Activated T-helper 1 cell treated with anti-CD3 and anti-CD28 coated beads, Interleukin-2, amount 50 U/mL, for 16 hours (primary cell): ENCODE data around the gene SUPT6H.
"Not testable (repeated sequence)": the region's sequence is repeated elsewhere in the genome, so short reads cannot be mapped to it uniquely, and the experiment has no call there.

Experiments used
- DNase-seq, 2 donors: peaks; one replicate each; pipeline ENCODE4 v3.0.0-alpha.2; 2020; ENCODE audit warnings: low read depth in 1 of 2, low spot score in 1 of 2

The SUPT6H gene

GRCh38 chr17:28646039-28646754 is 15.8 kb upstream of the SUPT6H start:
- DNase-seq = no peak

GRCh38 chr17:28648698-28649097 is 13.3 kb upstream of the SUPT6H start:
- DNase-seq = no peak

- no peak for DNase-seq
These were observed 6.8 kb upstream of the SUPT6H start for GRCh38 chr17:28655160-28655559.

DNA sequence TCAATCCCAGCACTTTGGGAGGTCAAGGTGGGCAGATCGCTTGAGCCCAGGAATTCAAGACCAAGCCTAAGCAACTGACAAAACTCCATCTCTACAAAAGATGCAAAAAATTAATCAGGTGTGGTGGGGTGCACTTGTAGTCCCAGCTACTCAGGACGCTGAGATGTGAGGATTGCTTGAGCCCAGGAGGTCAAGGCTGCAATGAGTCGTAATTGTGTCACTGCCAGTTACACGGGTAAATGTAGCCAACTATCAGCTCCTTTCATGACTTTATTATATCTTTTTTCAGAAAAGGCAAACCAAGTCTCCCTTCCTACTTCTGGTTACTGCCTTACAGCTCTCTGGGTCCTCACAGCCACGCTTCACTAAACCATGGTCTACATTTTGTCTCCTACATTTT is 4.2 kb upstream of the SUPT6H start:
- no peak for DNase-seq

DNA sequence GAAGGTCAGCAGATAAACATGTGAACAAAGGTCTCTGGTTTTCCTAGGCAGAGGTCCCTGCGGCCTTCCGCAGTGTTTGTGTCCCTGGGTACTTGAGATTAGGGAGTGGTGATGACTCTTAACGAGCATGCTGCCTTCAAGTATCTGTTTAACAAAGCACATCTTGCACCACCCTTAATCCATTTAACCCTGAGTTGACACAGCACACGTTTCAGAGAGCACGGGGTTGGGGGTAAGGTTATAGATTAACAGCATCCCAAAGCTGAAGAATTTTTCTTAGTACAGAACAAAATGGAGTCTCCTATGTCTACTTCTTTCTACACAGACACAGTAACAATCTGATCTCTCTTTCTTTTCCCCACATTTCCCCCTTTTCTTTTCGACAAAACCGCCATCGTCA is 3.7 kb upstream of the SUPT6H start:
- DNase-seq = not testable (repeated sequence)

DNA sequence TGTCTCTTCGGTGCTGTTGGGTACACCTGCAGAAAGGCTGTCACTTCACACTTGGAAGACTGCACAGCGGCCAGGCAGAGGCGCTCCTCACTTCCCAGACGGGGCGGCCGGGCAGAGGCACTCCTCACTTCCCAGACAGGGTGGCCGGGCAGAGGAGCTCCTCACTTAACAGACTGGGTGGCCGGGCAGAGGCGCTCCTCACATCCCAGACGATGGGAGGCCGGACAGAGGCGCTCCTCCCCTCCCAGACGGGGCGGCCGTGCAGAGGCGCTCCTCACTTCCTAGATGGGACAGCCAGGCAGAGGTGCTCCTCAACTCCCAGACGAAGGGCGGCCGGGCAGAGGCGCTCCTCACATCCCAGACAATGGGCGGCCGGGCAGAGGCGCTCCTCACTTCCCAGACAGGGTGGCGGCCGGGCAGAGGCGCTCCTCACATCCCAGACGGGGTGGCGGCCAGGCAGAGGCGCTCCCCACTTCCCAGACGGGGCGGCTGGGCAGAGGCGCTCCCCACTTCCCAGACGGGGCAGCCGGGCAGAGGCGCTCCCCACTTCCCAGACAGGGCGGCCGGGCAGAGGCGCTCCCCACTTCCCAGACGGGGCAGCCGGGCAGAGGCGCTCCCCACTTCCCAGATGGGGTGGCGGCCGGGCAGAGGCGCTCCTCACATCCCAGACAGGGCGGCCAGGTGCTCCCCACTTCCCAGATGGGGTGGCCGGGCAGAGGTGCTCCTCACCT is 3.1 kb upstream of the SUPT6H start:
- DNase-seq = not testable (repeated sequence)

DNA sequence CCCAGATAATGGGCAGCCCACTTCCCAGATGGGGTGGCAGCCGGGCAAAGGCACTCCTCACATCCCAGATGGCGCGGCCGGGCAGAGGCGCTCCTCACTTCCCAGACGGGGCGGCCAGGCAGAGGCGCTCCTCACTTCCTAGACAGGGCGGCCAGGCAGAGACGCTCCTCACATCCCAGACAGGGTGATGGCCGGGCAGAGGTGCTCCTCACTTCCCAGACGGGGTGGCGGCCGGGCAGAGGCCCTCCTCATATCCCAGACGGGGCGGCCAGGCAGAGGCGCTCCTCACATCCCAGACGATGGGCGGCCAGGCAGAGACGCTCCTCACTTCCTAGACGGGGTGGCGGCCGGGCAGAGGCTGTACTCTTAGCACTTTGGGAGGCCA is 2.5 kb upstream of the SUPT6H start:
- not testable (repeated sequence) for DNase-seq

GRCh38 chr17:28662527-28662829 is 473 bp downstream of the SUPT6H start:
- DNase-seq = no peak

- DNase-seq = no peak
These were observed 1.7 kb downstream of the SUPT6H start for GRCh38 chr17:28663723-28664122.

DNA sequence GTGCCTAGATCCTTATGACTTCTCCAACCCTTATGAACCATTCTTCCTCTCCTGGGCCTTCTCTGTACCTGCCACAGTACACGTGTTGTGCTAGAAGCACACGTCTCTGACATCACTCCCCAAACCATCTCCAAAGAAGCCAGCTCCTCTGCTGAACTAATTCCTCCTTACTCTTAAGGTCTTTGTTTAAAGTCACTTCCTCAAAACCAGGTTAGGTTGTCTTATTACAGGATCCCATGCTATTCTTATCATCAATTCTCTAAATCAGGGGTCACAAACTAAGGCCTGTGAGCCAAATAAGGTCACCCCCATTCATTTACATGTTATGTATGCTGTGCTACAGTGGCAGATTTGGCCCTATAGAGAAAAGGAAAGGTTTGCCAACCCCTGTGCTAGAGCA is 4.0 kb downstream of the SUPT6H start:
- DNase-seq = no peak

DNA sequence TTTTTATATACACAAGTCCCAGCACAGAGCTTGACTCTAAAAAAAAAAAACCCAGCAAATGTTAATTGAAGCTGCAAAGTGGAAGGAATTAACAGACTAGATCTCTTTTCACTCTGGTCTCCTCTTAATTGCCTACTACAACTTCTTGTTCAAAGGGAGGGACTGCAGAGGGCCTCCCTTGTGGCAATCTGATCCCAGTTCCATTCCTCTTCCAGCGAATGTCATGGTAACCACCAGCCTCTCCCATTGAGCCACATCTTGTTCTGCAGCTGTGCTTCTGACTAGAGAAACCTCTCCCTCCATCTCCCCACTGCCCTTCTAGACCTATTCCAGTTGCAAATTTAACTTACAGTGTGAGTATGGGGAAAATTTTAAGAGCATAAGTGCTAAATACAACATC is 5.9 kb downstream of the SUPT6H start:
- no peak for DNase-seq

DNA sequence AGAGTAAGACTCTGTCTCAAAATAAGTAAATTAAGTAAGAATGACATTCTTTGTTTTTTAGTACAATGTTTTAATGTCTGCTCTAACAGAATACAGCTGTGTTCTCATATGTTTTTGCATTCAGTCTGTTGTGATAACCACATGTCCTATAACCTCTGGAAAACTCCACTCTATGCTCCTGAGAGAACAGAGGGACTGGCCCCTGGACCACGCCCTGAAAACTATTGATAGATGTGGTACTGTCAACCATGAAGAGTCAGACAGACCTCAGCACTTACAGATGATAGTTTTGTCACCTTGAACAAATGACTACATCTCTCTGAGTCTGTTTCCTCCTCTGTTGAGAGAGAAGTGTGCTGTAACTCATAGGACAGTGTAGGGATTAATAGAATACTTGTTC is 7.9 kb downstream of the SUPT6H start:
- DNase-seq = no peak

GRCh38 chr17:28675490-28675889 is 13.5 kb downstream of the SUPT6H start:
- DNase-seq = no peak

DNA sequence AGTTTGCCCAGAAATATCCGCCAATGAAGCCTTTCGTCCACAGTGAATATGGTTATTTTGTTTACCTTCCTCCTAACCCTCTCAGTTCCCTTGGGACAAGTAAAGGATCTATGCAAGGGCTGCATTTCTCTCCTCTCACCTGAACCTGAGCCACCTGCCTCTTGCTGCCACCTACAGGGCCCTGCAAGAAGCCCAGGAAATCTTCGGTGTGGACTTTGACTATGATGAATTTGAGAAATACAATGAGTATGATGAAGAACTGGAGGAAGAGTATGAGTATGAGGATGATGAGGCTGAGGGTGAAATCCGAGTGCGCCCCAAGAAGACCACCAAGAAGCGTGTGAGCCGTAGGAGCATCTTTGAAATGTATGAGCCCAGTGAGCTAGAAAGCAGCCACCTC is 14.0 kb downstream of the SUPT6H start:
- DNase-seq = no peak

DNA sequence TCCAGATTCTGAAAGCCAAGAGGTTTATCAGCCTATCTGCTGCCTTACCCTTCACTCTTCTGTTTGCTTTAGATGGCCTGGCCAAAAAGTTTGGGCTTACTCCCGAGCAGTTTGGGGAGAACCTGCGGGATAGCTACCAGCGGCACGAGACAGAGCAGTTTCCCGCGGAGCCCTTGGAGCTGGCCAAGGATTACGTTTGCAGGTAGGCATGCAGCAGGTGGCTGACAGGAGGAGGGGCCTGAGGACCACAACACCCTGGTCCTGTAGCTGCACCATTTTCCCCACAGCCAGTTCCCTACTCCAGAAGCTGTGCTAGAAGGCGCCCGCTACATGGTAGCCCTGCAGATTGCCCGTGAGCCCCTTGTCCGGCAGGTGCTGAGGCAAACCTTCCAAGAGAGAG is 20.6 kb downstream of the SUPT6H start:
- DNase-seq = no peak

GRCh38 chr17:28684963-28685362 is 23.0 kb downstream of the SUPT6H start:
- DNase-seq = no peak

DNA sequence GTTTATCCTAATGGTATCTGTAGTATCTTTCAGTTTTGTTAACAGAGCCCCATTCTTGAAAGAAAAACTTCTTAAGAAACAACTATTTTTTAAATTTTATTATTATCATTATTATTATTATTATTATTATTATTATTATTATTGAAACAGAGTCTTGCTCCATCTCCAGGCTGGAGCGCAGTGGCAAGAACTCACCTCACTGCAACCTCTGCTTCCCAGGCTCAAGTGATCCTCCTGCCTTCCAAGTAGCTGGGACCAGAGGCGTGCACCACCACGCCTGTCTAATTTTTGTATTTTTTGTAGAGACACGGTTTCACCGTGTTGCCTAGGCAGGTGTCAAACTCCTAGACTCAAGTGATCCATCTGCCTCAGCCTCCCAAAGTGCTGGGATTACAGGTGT is 23.4 kb downstream of the SUPT6H start:
- DNase-seq = no peak

- DNase-seq = no peak
These were observed 24.3 kb downstream of the SUPT6H start for GRCh38 chr17:28686296-28686695.

GRCh38 chr17:28688481-28688880 is 26.5 kb downstream of the SUPT6H start:
- no peak for DNase-seq

DNA sequence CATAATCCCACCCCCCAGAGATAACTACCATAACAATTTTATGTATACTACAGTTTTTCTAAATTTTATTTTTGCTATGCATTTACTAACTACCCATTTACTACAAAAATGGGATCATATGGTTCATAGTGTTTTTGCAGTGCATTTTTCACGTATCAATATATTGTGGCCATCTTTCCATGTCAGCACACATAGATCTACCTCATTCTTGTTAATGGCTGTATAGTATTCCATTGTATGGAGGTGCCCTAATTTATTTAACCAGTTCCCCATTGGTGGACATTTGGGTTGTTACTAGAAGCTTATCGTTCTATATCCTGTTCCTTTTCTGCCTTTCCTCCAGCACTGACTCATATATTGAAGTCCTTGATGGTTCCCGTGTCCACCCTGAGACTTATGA is 27.0 kb downstream of the SUPT6H start:
- no peak for DNase-seq

DNA sequence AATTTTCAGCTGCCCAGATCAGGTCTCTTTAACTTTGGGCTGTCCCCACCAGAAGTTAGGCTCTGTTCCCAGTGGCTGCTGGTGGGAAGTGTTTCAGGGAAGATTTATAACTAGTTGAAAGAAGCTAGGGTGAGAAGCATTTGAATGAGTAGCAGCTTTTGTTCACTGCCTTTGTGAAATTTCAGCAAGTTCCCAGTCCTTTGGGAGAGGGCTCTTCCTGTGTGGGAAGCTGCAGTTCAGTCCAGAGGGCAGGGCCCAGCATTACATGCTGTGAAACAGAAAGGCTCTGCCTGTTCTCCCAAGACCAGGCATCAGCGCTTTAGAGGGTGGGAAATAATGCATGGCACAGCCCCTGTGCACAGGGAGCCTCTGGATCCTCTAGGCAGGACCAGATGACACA is 31.9 kb downstream of the SUPT6H start:
- no peak for DNase-seq

DNA sequence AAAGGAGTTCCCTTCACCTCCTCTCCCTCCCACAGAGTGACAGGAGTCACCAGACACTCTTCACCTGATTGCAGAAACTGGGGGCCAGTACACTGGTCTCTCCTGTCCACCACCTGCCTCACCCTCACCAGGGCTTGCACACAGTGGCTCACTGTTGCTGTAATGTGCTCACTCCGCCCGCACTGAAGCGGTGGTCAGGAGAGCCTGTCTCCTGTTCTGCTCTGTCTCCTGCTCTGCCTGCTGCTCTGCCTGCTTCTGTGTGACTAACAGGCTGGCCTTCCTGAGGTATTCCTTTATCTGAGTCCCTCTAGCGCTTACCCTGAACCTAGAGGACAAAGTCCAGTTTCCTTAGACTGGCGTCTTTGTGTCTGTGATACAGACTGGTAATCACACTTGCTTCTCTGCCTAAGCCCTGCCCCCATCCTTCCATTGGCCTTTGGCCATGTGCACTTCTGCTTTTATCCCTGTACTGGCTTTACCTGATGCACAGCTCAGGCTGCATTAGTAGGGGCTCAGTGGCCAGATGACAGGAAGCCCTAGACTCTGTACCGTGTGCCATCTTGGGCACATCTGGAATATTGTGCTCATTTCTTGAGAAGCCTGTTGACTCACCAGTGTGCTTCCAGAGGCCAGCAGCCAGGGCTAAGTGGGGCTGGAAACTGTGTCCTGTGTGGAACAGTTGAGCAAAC is 36.4 kb downstream of the SUPT6H start:
- no peak for DNase-seq

DNA sequence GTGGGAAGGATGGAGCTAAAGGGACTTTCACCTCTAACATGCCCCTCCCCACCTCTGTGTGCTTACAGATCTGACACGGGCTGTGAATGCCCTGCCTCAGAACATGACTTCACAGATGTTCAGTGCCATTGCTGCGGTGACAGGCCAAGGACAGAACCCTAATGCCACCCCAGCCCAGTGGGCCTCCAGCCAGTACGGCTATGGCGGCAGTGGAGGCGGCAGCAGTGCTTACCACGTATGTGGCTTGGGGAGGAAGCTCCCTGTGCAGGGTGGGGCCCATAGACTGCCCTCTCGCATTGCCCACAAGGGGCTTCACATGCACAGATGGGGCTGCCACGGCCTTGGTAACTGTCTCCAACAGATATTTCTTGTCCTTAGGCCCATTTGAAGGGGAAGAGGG is 38.3 kb downstream of the SUPT6H start:
- no peak for DNase-seq
